Panc1 (cell line): ENCODE results near the gene ENOPH1. TPM values are rescaled to one million over a fixed set of nuclear protein-coding genes. Genes with fewer than 3 reads are reported as not detected.

Experiments
- ATAC-seq: fragments of 200-7000 bp; cut with Tn5 transposase; 2 replicates; pipeline ENCODE4 v1.9.1; 2020; ENCODE audit warnings: mild to moderate bottlenecking, moderate library complexity
- BruUV-seq: library from RNA; stranded (reverse); fragments of 400-500 nt; replicated peaks from 2 replicates; lab custom pipeline; 2021; lab: Mats Ljungman, UMichigan
- CTCF ChIA-PET: fragments of 300-600 bp; sonication (Branson Sonifier 250); formaldehyde crosslinking; loops from one replicate; lab custom pipeline; 2022; ENCODE audit warnings: antibody characterized with exemption; lab: Charles Lee
- POLR2A ChIA-PET: fragments of 300-600 bp; sonication (Branson Sonifier 250); formaldehyde crosslinking; loops from one replicate; lab custom pipeline; 2022; ENCODE audit warnings: antibody characterized with exemption; lab: Charles Lee
- DNase-seq: peaks from one replicate; pipeline ENCODE4 v3.0.0-alpha.2; 2010; ENCODE audit warnings: low read depth, low spot score
- H3K27ac ChIP-seq: 2 replicates; pipeline ENCODE4 v1.5.1; 2011; ENCODE audit warnings: mild to moderate bottlenecking, low read length, inconsistent platforms
- H3K27me3 ChIP-seq: fragments of 200-500 bp; sonication (Bioruptor generic); 2 replicates; pipeline ENCODE4 v1.6.0; 2014; ENCODE audit warnings: low read length, inconsistent platforms; ENCODE audit not compliant: control insufficient read depth, insufficient read depth
- H3K36me3 ChIP-seq: fragments of 200-500 bp; sonication (Bioruptor generic); 2 replicates; pipeline ENCODE4 v1.5.1; 2014; ENCODE audit warnings: inconsistent platforms, mild to moderate bottlenecking, low read length, moderate library complexity; ENCODE audit not compliant: control insufficient read depth, insufficient read depth
- H3K4me1 ChIP-seq: 2 replicates; pipeline ENCODE4 v1.5.1; 2011; ENCODE audit warnings: inconsistent platforms, mild to moderate bottlenecking, low read length, moderate library complexity; ENCODE audit not compliant: control insufficient read depth, insufficient read depth
- H3K4me3 ChIP-seq, 2 experiments: 2 replicates each; pipeline ENCODE4 v1.5.1; 2011 to 2012; ENCODE audit warnings: low read depth in 2 of 2, low read length in 2 of 2, mild to moderate bottlenecking in 2 of 2, inconsistent platforms in 1 of 2, moderate library complexity in 1 of 2
- H3K9me3 ChIP-seq: fragments of 200-500 bp; sonication (Bioruptor generic); 2 replicates; pipeline ENCODE4 v1.5.1; 2014; ENCODE audit warnings: low read depth, mild to moderate bottlenecking, inconsistent platforms, low read length, moderate library complexity; ENCODE audit not compliant: control insufficient read depth, insufficient read depth
- CTCF ChIP-seq: fragments of 450-650 bp; IDR thresholded peaks from 2 replicates; pipeline ENCODE4 v1.5.1; 2017; ENCODE audit warnings: mild to moderate bottlenecking
- POLR2AphosphoS5 ChIP-seq: IDR thresholded peaks from 2 replicates; pipeline ENCODE4 v1.6.1; 2012; ENCODE audit warnings: mild to moderate bottlenecking, low read depth, low read length, moderate library complexity
- SIN3A ChIP-seq: IDR thresholded peaks from 2 replicates; pipeline ENCODE4 v1.6.1; 2012; ENCODE audit warnings: low read depth, mild to moderate bottlenecking, low read length, moderate library complexity, borderline replicate concordance; ENCODE audit not compliant: insufficient read depth
- TCF7L2 ChIP-seq: IDR thresholded peaks from 2 replicates; pipeline ENCODE4 v1.6.1; 2011; ENCODE audit warnings: mild to moderate bottlenecking, low read depth, low read length, inconsistent platforms
- in situ Hi-C: cut with HindIII; loops from 2 replicates; pipeline ENCODE4 v1.10.0; 2016; ENCODE audit warnings: low sequenced_read_pairs, low pct_unique_long_range_greater_than_20kb
- intact Hi-C: fragments of 100-400 bp; cut with micrococcal nuclease; formaldehyde crosslinking; loops from one replicate; pipeline ENCODE4 v1.10.0; 2022; ENCODE audit not compliant: unreplicated experiment
- total RNA-seq: library from RNA; stranded (reverse); gene quantifications from one replicate; pipeline ENCODE4 v1.2.1, GENCODE V29; 2021; ENCODE audit not compliant: unreplicated experiment
- TF ChIP-seq, protein P1 (sequence below), 2 experiments: IDR thresholded peaks; 2 replicates each; pipeline ENCODE4 v1.6.1; 2011 to 2012; ENCODE audit warnings: low read depth in 2 of 2, control low read depth in 1 of 2, low read length in 1 of 2, mild to moderate bottlenecking in 1 of 2, moderate library complexity in 1 of 2; ENCODE audit not compliant: insufficient read depth in 1 of 2

The ENOPH1 gene
- total RNA-seq, 1 experiment from 2014 or later, result 34.7 TPM

- DNase-seq (no peak), ATAC-seq (no peak)
- TF ChIP-seq, protein P1, sequence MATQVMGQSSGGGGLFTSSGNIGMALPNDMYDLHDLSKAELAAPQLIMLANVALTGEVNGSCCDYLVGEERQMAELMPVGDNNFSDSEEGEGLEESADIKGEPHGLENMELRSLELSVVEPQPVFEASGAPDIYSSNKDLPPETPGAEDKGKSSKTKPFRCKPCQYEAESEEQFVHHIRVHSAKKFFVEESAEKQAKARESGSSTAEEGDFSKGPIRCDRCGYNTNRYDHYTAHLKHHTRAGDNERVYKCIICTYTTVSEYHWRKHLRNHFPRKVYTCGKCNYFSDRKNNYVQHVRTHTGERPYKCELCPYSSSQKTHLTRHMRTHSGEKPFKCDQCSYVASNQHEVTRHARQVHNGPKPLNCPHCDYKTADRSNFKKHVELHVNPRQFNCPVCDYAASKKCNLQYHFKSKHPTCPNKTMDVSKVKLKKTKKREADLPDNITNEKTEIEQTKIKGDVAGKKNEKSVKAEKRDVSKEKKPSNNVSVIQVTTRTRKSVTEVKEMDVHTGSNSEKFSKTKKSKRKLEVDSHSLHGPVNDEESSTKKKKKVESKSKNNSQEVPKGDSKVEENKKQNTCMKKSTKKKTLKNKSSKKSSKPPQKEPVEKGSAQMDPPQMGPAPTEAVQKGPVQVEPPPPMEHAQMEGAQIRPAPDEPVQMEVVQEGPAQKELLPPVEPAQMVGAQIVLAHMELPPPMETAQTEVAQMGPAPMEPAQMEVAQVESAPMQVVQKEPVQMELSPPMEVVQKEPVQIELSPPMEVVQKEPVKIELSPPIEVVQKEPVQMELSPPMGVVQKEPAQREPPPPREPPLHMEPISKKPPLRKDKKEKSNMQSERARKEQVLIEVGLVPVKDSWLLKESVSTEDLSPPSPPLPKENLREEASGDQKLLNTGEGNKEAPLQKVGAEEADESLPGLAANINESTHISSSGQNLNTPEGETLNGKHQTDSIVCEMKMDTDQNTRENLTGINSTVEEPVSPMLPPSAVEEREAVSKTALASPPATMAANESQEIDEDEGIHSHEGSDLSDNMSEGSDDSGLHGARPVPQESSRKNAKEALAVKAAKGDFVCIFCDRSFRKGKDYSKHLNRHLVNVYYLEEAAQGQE (IDR thresholded peaks at IDR 0.05; ENCODE audit: insufficient read depth in 1 of 2, low read depth in 2 of 2, low read length in 1 of 2), result no peak
- TF ChIP-seq POLR2AphosphoS5 (no peak), TCF7L2 (no peak), SIN3A (no peak), CTCF (no peak)
- POLR2A ChIA-PET, result no interaction called here
- Histone ChIP-seq H3K27me3 (no peaks in the 10 kb centered on the region), H3K36me3 (peaks cover 5% of the 10 kb centered on the region; the same call in 1 of the 2 replicates), H3K4me3 (no peak overlapping the region), H3K9me3 (no peaks in the 10 kb centered on the region), H3K27ac (no peak overlapping the region), H3K4me1 (no peaks in the 10 kb centered on the region)
- CTCF ChIA-PET, result no interaction called here
- intact Hi-C loops (loop anchor here (5.0 kb wide), 1 partner anchor 339 kb away; no protein-coding TSS in a partner anchor), in situ Hi-C loops (no loop called here)
- BruUV-seq, result no TSS peak
Observed at GRCh38 chr4:82463221-82463620, 32.8 kb downstream of the ENOPH1 start.

DNA sequence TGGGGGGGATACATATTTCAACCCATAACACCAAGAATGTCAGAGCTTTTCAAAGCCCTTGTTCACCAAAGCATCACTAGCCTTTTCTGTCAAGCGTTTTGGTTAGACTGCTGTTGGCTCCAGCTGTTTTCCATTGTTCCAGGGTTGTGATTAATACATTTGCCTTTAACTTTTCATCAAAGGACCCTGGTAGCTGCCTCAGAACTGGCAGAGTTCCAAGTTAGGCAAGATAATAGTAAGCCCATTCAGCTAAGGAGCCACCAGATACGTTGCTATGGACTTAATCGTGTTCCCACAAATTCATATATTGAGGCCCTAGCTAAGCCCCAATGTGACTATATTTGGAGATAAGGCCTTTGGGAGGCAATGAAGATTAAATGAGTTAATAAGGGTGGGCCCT, 37.1 kb downstream of the ENOPH1 start:
- CTCF ChIA-PET, result no interaction called here
- no peak overlapping the region for H3K27ac ChIP-seq
- DNase-seq (no peak), ATAC-seq (no peak)
- no peaks in the 10 kb centered on the region for H3K9me3 ChIP-seq
- in situ Hi-C loops, result no loop called here
- H3K4me1 ChIP-seq, result no peaks in the 10 kb centered on the region
- no peaks in the 10 kb centered on the region for H3K27me3 ChIP-seq
- no TSS peak for BruUV-seq
- intact Hi-C loops, result no loop called here
- TF ChIP-seq, protein P1 (IDR thresholded peaks at IDR 0.05; ENCODE audit: insufficient read depth in 1 of 2, low read depth in 2 of 2, low read length in 1 of 2), result no peak
- no peak for TF ChIP-seq TCF7L2
- no peak for TF ChIP-seq POLR2AphosphoS5
- TF ChIP-seq SIN3A, result no peak
- no peak for TF ChIP-seq CTCF
- POLR2A ChIA-PET, result no interaction called here
- no peak overlapping the region for H3K4me3 ChIP-seq
- H3K36me3 ChIP-seq, result no peaks in the 10 kb centered on the region; the same call in 1 of the 2 replicates
